ENCODE results near the gene CCR5AS.
A peak's percentile ranks its signal among the peaks of the same experiment; 100 is the strongest.

The CCR5AS gene

DNA sequence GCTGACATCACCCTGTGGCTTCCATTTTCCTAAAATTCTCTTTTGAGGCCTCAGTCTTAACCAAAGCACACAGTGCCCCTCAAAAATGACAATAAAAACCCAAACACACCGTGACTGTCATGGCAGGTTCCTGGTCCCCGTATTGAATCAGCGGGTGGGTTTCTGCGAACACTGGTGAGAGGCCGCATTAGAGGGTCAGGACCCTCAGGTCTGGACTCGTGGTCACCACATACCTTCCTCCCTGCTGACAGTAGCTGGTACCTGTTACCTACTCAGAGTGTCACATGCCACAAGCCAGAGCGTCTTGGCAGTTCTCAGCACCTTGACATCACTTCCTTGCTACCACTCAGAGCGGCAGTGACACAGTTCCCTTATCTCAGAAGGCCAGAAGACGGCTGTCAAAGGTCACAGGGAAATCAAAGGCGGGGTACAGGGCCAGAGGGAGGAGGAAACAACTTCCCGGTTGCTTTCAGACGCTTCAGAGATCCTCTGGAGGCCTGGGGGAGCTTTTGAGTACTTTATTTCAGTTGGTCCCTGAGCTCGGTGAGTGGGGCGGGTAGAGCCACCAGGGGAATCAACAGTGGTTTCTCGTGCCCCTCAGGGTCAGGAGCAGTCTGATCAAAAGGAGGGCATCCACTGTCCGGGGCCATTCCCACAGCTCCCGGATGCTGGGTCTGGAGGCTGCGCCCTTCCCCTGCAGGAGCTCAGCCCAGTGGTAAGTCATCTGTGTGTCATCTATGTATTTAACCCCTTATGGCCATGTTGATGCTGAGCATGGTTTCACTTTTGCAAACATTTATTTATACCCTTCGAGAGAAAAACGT lies at the start of gene CCR5AS, which contains the start of gene CCRL2:
Gene CCR5AS (minus strand): TSS at position 279 of the 824 bp plus-strand sequence.
Gene CCRL2 (plus strand): TSS at position 472 of the 824 bp plus-strand sequence. CDS start 821 bp downstream, outside the sequence.
- H3K27me3 ChIP-seq = no peaks in the 10 kb centered on the region
- H3K4me1 ChIP-seq = peaks cover 14 to 21% of the 10 kb centered on the region in 2 donors
- in situ Hi-C loops (cut with MboI; ENCODE audit: low sequenced_read_pairs in 4 of 4) = no loop called here
- H3K9me3 ChIP-seq = no peaks in the 10 kb centered on the region
- intact Hi-C loops (cut with DNase I; ENCODE audit: low total_unique reads) = no loop called here
- no peaks in the 10 kb centered on the region for H3K36me3 ChIP-seq
- peak; percentile 23 to 33 for ATAC-seq
- H3K27ac ChIP-seq = peak within 1 kb of the TSS; percentile 77 to 86 (median 78)
- peak in 1 of 2 donors; percentile 33 for DNase-seq
- H3K4me3 ChIP-seq = peak within 1 kb of the TSS; percentile 36 to 38 (median 37)
- TF ChIP-seq, protein P1, sequence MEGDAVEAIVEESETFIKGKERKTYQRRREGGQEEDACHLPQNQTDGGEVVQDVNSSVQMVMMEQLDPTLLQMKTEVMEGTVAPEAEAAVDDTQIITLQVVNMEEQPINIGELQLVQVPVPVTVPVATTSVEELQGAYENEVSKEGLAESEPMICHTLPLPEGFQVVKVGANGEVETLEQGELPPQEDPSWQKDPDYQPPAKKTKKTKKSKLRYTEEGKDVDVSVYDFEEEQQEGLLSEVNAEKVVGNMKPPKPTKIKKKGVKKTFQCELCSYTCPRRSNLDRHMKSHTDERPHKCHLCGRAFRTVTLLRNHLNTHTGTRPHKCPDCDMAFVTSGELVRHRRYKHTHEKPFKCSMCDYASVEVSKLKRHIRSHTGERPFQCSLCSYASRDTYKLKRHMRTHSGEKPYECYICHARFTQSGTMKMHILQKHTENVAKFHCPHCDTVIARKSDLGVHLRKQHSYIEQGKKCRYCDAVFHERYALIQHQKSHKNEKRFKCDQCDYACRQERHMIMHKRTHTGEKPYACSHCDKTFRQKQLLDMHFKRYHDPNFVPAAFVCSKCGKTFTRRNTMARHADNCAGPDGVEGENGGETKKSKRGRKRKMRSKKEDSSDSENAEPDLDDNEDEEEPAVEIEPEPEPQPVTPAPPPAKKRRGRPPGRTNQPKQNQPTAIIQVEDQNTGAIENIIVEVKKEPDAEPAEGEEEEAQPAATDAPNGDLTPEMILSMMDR (IDR thresholded peaks at IDR 0.05 in 4 of 5, conservative IDR thresholded peaks at IDR 0.05 in 1 of 5) = no peak
- TF ChIP-seq POLR2A (IDR thresholded peaks at IDR 0.05) = peak in 1 of 2 donors; percentile 57

- TF ChIP-seq, protein P1 (IDR thresholded peaks at IDR 0.05 in 4 of 5, conservative IDR thresholded peaks at IDR 0.05 in 1 of 5) = no peak
- TF ChIP-seq POLR2A (IDR thresholded peaks at IDR 0.05) = no peak
- ATAC-seq (no peak), DNase-seq (no peak)
- Histone ChIP-seq H3K36me3 (no peaks in the 10 kb centered on the region), H3K9me3 (no peaks in the 10 kb centered on the region), H3K27me3 (no peaks in the 10 kb centered on the region), H3K4me3 (no peak overlapping the region), H3K4me1 (no peaks in the 10 kb centered on the region), H3K27ac (no peak overlapping the region)
- in situ Hi-C loops (cut with MboI; ENCODE audit: low sequenced_read_pairs in 4 of 4) = no loop called here
- intact Hi-C loops (cut with DNase I; ENCODE audit: low total_unique reads) = no loop called here
Measured at GRCh38 chr3:46456118-46456517, 49.3 kb upstream of the CCR5AS start.

- H3K9me3 ChIP-seq = no peaks in the 10 kb centered on the region
- H3K27ac ChIP-seq = no peak overlapping the region
- no peak for DNase-seq
- ATAC-seq = no peak
- no peaks in the 10 kb centered on the region for H3K4me1 ChIP-seq
- TF ChIP-seq, protein P1 (IDR thresholded peaks at IDR 0.05 in 4 of 5, conservative IDR thresholded peaks at IDR 0.05 in 1 of 5) = no peak
- no peak for TF ChIP-seq POLR2A (IDR thresholded peaks at IDR 0.05)
- in situ Hi-C loops (cut with MboI; ENCODE audit: low sequenced_read_pairs in 4 of 4) = no loop called here
- no peak overlapping the region for H3K4me3 ChIP-seq
- no peaks in the 10 kb centered on the region for H3K27me3 ChIP-seq
- intact Hi-C loops (cut with DNase I; ENCODE audit: low total_unique reads) = no loop called here
- no peaks in the 10 kb centered on the region for H3K36me3 ChIP-seq
Measured at GRCh38 chr3:46455231-46456115, 48.6 kb upstream of the CCR5AS start.

GRCh38 chr3:46454606-46455005 lies 47.7 kb upstream of the CCR5AS start:
- in situ Hi-C loops (cut with MboI; ENCODE audit: low sequenced_read_pairs in 4 of 4) (no loop called here), intact Hi-C loops (cut with DNase I; ENCODE audit: low total_unique reads) (no loop called here)
- no peak for DNase-seq
- H3K9me3 ChIP-seq = no peaks in the 10 kb centered on the region
- H3K36me3 ChIP-seq = no peaks in the 10 kb centered on the region
- no peaks in the 10 kb centered on the region for H3K4me1 ChIP-seq
- no peaks in the 10 kb centered on the region for H3K27me3 ChIP-seq
- TF ChIP-seq, protein P1 (IDR thresholded peaks at IDR 0.05 in 4 of 5, conservative IDR thresholded peaks at IDR 0.05 in 1 of 5) = no peak
- no peak for TF ChIP-seq POLR2A (IDR thresholded peaks at IDR 0.05)
- no peak overlapping the region for H3K4me3 ChIP-seq
- H3K27ac ChIP-seq = no peak overlapping the region
- no peak for ATAC-seq
